ENCODE data around the gene CISD1. TPM values are rescaled to one million over a fixed set of nuclear protein-coding genes. Genes with fewer than 3 reads are reported as not detected.
"Not testable (repeated sequence)": the region's sequence is repeated elsewhere in the genome, so short reads cannot be mapped to it uniquely, and the experiment has no call there.

The CISD1 gene
- 39.6 and 44.6 TPM in 2 replicates for total RNA-seq (2014; rRNA removed; shearing (Covaris generic))

- peak; percentile 99 for DNase-seq (ENCODE audit: low spot score)
- in situ Hi-C loops (cut with HindIII; ENCODE audit: low sequenced_read_pairs), result no loop called here
Observed at GRCh38 chr10:58268946-58269781, at the start of gene CISD1. Gene CISD1 (plus strand): TSS chr10:58269162. CDS start chr10:58269274, 112 bp downstream.

- DNase-seq (ENCODE audit: low spot score), result no peak
- in situ Hi-C loops (cut with HindIII; ENCODE audit: low sequenced_read_pairs), result no loop called here
Observed at GRCh38 chr10:58219875-58220274, 49.1 kb upstream of the CISD1 start.

GRCh38 chr10:58220769-58221451, 48.1 kb upstream of the CISD1 start:
- in situ Hi-C loops (cut with HindIII; ENCODE audit: low sequenced_read_pairs), result no loop called here

GRCh38 chr10:58225654-58226053, 43.3 kb upstream of the CISD1 start:
- in situ Hi-C loops (cut with HindIII; ENCODE audit: low sequenced_read_pairs), result no loop called here
- DNase-seq (ENCODE audit: low spot score), result no peak

More at GRCh38 chr10:58220769-58221451, 48.1 kb upstream of the CISD1 start:
- DNase-seq (ENCODE audit: low spot score), result no peak

- not testable (repeated sequence) for DNase-seq (ENCODE audit: low spot score)
Observed at GRCh38 chr10:58229856-58230255, 39.1 kb upstream of the CISD1 start.

GRCh38 chr10:58237014-58237834, 31.7 kb upstream of the CISD1 start:
- in situ Hi-C loops (cut with HindIII; ENCODE audit: low sequenced_read_pairs), result no loop called here
- no peak for DNase-seq (ENCODE audit: low spot score)

More at GRCh38 chr10:58229856-58230255, 39.1 kb upstream of the CISD1 start:
- in situ Hi-C loops (cut with HindIII; ENCODE audit: low sequenced_read_pairs), result not testable (repeated sequence)

GRCh38 chr10:58239561-58240169, 29.3 kb upstream of the CISD1 start:
- no peak for DNase-seq (ENCODE audit: low spot score)
- in situ Hi-C loops (cut with HindIII; ENCODE audit: low sequenced_read_pairs), result no loop called here

GRCh38 chr10:58240531-58240930, 28.4 kb upstream of the CISD1 start:
- in situ Hi-C loops (cut with HindIII; ENCODE audit: low sequenced_read_pairs), result no loop called here
- DNase-seq (ENCODE audit: low spot score), result no peak

- DNase-seq (ENCODE audit: low spot score), result no peak
- in situ Hi-C loops (cut with HindIII; ENCODE audit: low sequenced_read_pairs), result no loop called here
Observed at GRCh38 chr10:58241346-58241745, 27.6 kb upstream of the CISD1 start.

GRCh38 chr10:58243269-58243668, 25.7 kb upstream of the CISD1 start:
- DNase-seq (ENCODE audit: low spot score), result no peak
- in situ Hi-C loops (cut with HindIII; ENCODE audit: low sequenced_read_pairs), result no loop called here

- DNase-seq (ENCODE audit: low spot score), result not testable (repeated sequence)
Observed at GRCh38 chr10:58243801-58244200, 25.2 kb upstream of the CISD1 start.

GRCh38 chr10:58244242-58244641, 24.7 kb upstream of the CISD1 start:
- in situ Hi-C loops (cut with HindIII; ENCODE audit: low sequenced_read_pairs); DNase-seq (ENCODE audit: low spot score): not testable (repeated sequence)

More at GRCh38 chr10:58243801-58244200, 25.2 kb upstream of the CISD1 start:
- in situ Hi-C loops (cut with HindIII; ENCODE audit: low sequenced_read_pairs), result not testable (repeated sequence)

GRCh38 chr10:58244666-58245065, 24.3 kb upstream of the CISD1 start:
- in situ Hi-C loops (cut with HindIII; ENCODE audit: low sequenced_read_pairs); DNase-seq (ENCODE audit: low spot score): not testable (repeated sequence)

- no peak for DNase-seq (ENCODE audit: low spot score)
- in situ Hi-C loops (cut with HindIII; ENCODE audit: low sequenced_read_pairs), result no loop called here
Observed at GRCh38 chr10:58253184-58253583, 15.8 kb upstream of the CISD1 start.

GRCh38 chr10:58254644-58255043, 14.3 kb upstream of the CISD1 start:
- no peak for DNase-seq (ENCODE audit: low spot score)
- in situ Hi-C loops (cut with HindIII; ENCODE audit: low sequenced_read_pairs), result no loop called here

- in situ Hi-C loops (cut with HindIII; ENCODE audit: low sequenced_read_pairs); DNase-seq (ENCODE audit: low spot score): not testable (repeated sequence)
Observed at GRCh38 chr10:58256013-58256780, 12.8 kb upstream of the CISD1 start.

GRCh38 chr10:58258977-58259692, 9.8 kb upstream of the CISD1 start:
- in situ Hi-C loops (cut with HindIII; ENCODE audit: low sequenced_read_pairs), result no loop called here
- no peak for DNase-seq (ENCODE audit: low spot score)

- no peak for DNase-seq (ENCODE audit: low spot score)
- in situ Hi-C loops (cut with HindIII; ENCODE audit: low sequenced_read_pairs), result no loop called here
Observed at GRCh38 chr10:58260334-58260733, 8.6 kb upstream of the CISD1 start.

Data from G401 (cell line).